Kidney glomerular epithelial cell (primary cell): Measurements from ENCODE around the gene KLHDC2.
"Not testable (repeated sequence)": the region's sequence is repeated elsewhere in the genome, so short reads cannot be mapped to it uniquely, and the experiment has no call there.

Experiments used
- DNase-seq: peaks from one replicate; lab custom pipeline; 2025; lab: John Stamatoyannopoulos, UW

Gene KLHDC2

DNA sequence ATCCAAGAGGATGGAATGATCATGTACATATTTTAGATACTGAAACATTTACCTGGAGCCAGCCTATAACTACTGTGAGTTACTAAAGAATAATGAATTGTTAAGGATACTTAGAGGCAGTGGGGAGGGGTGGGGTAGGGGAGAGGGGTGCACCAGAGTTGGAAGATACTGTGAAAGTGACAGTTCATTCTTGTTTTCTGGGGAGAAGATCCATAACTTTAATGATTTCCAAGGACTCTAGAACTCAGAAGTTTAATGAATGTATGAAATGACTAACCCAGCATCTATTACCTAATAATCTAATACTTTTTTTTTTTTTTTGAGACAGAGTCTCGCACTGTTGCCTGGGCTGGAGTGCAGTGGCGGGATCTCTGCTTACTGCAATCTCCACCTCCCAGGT is 10.5 kb downstream of the KLHDC2 start:
- no peak for DNase-seq

DNA sequence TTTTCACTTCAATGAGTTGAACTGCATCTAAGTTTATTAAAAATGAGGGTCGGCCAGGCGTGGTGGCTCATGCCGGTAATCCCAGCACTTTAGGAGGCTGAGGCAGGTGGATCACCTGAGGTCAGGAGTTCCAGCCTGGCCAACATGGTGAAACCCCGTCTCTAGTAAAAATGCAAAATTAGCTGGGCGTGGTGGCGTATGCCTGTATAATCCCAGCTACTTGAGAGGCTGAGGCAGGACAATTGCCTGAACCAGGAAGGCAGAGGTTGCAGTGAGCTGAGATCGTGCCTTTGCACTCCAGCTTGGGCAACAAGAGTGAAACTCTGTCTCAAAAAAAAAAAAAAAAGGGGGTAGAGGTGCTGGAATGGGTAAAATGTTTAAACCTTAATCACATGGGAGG is 13.1 kb downstream of the KLHDC2 start:
- DNase-seq = not testable (repeated sequence)

DNA sequence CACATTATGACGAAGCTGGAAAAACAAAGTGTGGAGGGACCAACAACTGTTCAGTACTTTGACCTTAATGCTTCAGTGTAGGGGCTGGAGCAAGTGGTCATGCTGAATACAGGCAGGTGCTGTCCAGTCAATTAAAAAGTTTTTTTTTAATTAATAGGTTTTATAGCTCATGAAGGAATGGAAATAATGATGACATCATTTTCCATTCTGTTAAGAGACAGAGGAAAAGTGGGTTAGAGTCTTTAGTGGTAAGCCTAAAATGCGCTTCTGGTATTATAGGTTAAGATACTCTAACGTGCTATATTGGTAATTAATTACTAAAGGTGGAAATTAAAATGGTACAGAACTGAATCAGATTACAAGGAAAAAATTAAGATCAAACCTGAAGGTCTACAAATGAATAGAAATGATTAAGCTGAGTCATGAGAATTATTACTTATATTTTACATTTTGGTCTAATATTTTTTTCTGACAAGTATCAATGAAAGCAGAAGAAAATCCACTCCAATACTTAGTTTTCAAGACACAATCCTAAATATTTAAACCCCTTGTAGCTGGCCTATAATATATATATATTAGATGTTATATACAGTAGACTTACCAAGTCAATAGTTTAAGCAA is 15.6 kb downstream of the KLHDC2 start:
- DNase-seq = no peak

DNA sequence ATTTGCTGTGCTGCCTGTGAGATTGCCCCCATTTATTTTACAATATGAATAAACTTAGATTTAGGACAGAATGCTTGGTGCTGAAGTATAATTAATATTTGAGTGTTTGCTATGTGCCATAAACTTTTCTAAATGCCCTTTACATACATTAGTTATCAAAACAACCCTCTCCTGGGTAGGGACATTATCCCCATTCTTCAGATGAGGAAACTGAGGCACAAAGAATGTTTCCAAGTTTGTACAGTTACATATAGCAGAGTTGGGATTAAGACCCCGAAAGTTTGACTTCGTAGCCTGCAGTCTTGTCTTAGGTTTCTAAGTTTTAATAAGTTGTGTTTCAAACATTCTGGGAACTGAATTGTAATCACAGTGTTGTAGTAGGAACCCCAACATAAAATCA is 18.4 kb downstream of the KLHDC2 start:
- no peak for DNase-seq

DNA sequence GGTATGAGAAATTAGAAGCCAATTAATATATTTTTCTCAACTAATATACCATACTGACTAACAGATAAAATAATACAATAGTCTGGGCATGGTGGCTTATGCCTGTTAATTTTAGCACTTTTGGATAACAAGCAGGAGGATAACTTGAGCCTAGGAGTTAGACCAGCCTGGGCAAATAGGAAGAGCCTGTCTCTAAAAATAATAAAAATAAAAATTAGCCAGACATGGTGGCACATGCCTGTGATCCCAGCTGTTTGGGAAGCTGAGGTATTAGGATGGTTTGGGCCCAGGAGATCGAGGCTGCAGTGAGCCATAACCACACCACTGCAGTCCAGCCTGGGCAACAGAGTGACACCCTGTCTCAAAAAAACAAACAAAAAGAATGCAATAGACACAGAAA is 24.7 kb downstream of the KLHDC2 start:
- no peak for DNase-seq

DNA sequence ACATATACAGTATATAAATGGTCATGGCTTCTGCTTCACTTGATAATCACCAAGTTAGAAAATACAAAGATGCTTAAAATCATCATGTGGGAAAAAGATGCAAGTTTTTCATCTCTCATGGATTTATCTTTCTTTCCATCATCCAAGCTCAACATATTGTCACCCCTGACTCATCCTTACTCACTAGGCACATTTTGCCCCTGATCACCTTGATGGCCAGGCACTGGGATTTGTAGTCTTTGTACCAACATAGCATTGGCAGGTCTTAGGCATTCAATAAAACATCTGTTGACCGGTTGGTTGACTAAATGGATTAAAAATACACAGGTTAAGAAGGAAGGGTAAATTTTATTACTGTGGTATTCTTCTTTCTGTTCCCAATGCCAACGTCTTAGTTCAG is 28.1 kb downstream of the KLHDC2 start:
- DNase-seq = no peak

DNA sequence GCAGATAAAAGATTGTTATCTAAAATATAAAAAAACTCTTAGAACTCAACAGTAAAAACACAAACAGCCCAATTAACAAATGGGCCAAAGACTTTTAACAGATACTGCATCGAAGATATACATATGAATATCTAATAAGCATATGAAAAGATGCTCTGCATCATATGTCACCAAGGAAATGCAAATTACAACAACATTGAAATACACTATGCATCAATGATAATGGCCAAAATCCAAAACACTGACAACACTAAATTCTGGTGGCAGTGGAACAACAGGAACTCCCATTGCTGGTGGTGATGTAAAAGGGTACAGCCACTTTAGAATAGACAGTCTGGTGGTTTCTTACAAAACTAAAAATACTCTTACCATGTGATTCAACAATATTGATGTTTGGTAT is 40.8 kb downstream of the KLHDC2 start:
- DNase-seq = no peak

DNA sequence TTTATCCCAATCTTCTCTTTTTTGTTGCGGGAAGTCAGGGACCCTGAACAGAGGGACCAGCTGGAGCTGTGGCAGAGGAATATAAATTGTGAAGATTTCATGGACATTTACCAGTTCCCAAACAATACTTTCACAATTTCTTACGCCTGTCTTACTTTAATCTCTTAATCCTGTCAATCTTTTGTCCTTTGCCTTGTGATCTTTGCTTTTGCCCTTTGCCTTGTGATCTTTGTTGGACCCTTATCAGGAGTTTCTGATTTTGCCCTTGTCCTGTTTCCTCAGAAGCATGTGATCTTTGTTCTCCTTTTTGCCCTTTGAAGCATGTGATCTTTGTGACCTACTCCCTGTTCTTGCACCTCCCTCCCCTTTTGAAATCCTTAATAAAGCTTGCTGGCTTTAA is 48.2 kb downstream of the KLHDC2 start:
- DNase-seq = not testable (repeated sequence)

DNA sequence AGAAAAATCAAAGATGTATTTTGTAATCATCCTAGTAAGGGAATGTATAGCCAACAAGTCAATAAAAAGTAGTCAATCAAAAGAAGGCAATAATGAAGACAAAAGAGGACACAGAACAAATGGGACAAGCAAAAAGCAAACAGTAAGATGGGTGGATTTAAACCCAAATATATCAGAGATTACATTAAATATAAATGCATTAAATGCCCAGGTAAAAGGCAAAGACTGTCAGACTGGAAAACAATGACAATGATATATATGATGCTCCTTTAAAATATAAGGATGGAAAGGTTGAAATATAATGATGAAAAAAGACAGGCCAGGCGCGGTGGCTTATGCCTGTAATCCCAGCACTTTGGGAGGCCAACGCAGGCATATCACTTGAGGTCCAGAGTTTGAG is 48.9 kb downstream of the KLHDC2 start:
- DNase-seq = no peak

DNA sequence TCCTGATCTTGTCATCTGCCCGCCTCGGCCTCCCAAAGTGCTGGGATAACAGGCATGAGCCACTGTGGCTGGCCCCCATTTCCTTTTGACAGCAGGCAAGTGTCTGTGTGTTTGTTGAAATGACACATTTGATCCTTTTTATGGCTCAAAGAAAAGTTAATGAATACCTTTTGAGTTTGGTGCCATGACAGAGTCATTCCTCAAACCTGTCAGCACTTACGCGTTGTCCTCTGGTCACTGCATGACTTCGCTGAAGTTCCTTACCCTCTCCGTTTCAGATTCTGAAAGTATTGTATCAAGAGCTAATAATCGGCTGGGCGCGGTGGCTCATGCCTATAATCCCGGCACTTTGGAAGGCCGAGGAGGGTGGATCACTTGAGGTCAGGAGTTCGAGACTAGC is 52.2 kb downstream of the KLHDC2 start:
- DNase-seq = no peak

DNA sequence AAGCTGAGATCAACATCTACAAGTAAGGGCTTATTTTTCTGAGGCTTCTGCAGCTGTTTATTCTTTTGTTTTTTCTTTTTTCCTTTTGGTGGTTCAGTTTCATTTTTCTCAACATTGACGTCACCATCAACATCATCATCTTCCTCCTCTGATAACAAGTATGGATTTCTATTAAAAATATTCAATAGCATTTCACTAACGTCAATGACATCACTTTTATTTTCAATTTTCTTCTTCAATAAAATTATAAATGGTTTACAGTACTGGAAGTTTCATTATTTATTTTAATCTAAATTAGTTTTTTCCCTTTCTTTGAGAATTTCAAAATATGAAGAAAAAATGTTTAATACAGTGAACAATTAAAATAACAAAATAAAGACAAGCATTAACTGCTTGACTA is 60.7 kb downstream of the KLHDC2 start:
- DNase-seq = no peak
